ENCODE data around the gene KDM5A. TPM values are rescaled to one million over a fixed set of nuclear protein-coding genes. Genes with fewer than 3 reads are reported as not detected.

The KDM5A gene
- total and polyA plus RNA-seq, 12 donors = 5.5 to 104 (median 58.3) TPM

GRCh38 chr12:325906-326305, 63.2 kb downstream of the KDM5A start:
- 88 to 93% (median 91%) methylated on average over 6 of the region's 6 CpGs for WGBS, 4 donors
- Histone ChIP-seq H3K9me3 (replicated peaks in 1 of 3) (no peaks in the 10 kb centered on the region), H3K4me1 (replicated peaks in 1 of 2) (peaks cover 0 to 5% of the 10 kb centered on the region in 2 donors), H3K27me3 (no peaks in the 10 kb centered on the region), H3K36me3 (replicated peaks in 1 of 2) (peaks cover 0 to 74% of the 10 kb centered on the region in 2 donors), H3K4me3 (no peak overlapping the region), H3K27ac (no peak overlapping the region)
- DNase-seq = no peak
- TF ChIP-seq, protein P1, sequence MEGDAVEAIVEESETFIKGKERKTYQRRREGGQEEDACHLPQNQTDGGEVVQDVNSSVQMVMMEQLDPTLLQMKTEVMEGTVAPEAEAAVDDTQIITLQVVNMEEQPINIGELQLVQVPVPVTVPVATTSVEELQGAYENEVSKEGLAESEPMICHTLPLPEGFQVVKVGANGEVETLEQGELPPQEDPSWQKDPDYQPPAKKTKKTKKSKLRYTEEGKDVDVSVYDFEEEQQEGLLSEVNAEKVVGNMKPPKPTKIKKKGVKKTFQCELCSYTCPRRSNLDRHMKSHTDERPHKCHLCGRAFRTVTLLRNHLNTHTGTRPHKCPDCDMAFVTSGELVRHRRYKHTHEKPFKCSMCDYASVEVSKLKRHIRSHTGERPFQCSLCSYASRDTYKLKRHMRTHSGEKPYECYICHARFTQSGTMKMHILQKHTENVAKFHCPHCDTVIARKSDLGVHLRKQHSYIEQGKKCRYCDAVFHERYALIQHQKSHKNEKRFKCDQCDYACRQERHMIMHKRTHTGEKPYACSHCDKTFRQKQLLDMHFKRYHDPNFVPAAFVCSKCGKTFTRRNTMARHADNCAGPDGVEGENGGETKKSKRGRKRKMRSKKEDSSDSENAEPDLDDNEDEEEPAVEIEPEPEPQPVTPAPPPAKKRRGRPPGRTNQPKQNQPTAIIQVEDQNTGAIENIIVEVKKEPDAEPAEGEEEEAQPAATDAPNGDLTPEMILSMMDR (IDR thresholded peaks at IDR 0.05) = no peak
- no peak for TF ChIP-seq POLR2A (IDR thresholded peaks at IDR 0.05)
- intact Hi-C loops (cut with DNase I) = no loop called here

- H3K4me1 ChIP-seq (replicated peaks in 1 of 2) = no peaks in the 10 kb centered on the region
- H3K9me3 ChIP-seq (replicated peaks in 1 of 3) = no peaks in the 10 kb centered on the region
- no peaks in the 10 kb centered on the region for H3K27me3 ChIP-seq
- intact Hi-C loops (cut with DNase I) = no loop called here
- H3K27ac ChIP-seq = no peak overlapping the region
- no peak for DNase-seq
- H3K4me3 ChIP-seq = no peak overlapping the region
- TF ChIP-seq, protein P1 (IDR thresholded peaks at IDR 0.05) = no peak
- no peak for TF ChIP-seq POLR2A (IDR thresholded peaks at IDR 0.05)
- H3K36me3 ChIP-seq (replicated peaks in 1 of 2) = peaks cover 0 to 90% of the 10 kb centered on the region in 2 donors
- WGBS, 4 donors = 93 to 98% (median 97%) methylated on average over 2 of the region's 2 CpGs
Observed at GRCh38 chr12:323507-323906, 65.6 kb downstream of the KDM5A start.

GRCh38 chr12:321606-322326, 67.4 kb downstream of the KDM5A start:
- no peaks in the 10 kb centered on the region for H3K27me3 ChIP-seq
- peaks cover 0 to 94% of the 10 kb centered on the region in 2 donors for H3K36me3 ChIP-seq (replicated peaks in 1 of 2)
- intact Hi-C loops (cut with DNase I) = no loop called here
- no peaks in the 10 kb centered on the region for H3K4me1 ChIP-seq (replicated peaks in 1 of 2)
- no peak for TF ChIP-seq POLR2A (IDR thresholded peaks at IDR 0.05)
- TF ChIP-seq, protein P1 (IDR thresholded peaks at IDR 0.05) = peak in 4 of 6 experiments; percentile 18 to 36 (median 22)
- 59 to 89% (median 75%) methylated on average over 1 of the region's 1 CpG for WGBS, 4 donors
- no peak overlapping the region for H3K27ac ChIP-seq
- no peak overlapping the region for H3K4me3 ChIP-seq
- no peaks in the 10 kb centered on the region for H3K9me3 ChIP-seq (replicated peaks in 1 of 3)
- peak in 1 of 7 donors; percentile 44 for DNase-seq

DNA sequence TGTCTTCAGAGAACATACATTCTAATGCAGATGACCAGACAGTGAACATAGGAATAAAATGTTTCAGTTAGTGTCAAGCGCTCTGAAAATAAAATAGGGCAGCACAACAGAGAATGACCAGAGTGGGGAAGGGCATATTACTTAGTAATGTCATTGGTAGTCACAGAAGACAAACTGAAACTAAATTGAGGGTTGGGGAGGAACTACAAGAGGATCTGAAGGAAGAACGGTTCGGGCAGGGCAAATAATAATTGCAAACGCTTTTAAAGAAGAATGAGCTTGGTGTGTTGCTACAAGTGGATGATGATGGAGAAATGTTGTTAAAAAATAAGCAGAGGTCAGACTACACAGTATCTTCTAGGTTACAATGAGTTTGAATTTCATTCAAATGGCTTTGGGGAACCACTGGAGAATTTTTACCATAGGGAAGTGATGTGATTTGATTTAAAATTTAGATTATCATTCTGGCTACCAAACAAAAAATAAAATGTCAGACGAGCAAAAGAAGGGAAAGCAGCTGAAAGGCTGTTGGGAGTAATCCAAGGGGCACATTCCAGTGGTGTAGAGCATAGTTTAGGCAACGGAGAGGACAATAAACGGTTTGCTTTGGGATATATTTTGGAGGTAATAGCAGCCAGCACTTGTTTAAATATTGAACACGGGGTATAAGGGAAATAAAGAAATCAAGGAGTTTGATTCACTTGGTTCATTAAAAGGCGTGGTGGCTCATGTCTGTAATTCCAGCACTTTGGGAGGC, 70.2 kb downstream of the KDM5A start:
- Histone ChIP-seq H3K4me3 (no peak overlapping the region), H3K36me3 (replicated peaks in 1 of 2) (peaks cover 0 to 85% of the 10 kb centered on the region in 2 donors), H3K4me1 (replicated peaks in 1 of 2) (peaks cover 6 to 8% of the 10 kb centered on the region in 2 donors), H3K27ac (no peak overlapping the region), H3K27me3 (no peaks in the 10 kb centered on the region), H3K9me3 (replicated peaks in 1 of 3) (no peaks in the 10 kb centered on the region)
- no peak for DNase-seq
- WGBS, 4 donors = 74 to 81% (median 78%) methylated on average over 9 of the region's 9 CpGs
- TF ChIP-seq, protein P1 (IDR thresholded peaks at IDR 0.05) = no peak
- no peak for TF ChIP-seq POLR2A (IDR thresholded peaks at IDR 0.05)
- intact Hi-C loops (cut with DNase I) = loop anchor here in 1 of 2 donors (10.0 kb wide), 1 partner anchor 56 kb away; no protein-coding TSS in a partner anchor

Data from adrenal gland (tissue), 12 donors.